Thyroid gland (tissue), 4 donors: ENCODE data around the gene FRMD4A.

Experiments
- POLR2A ChIP-seq, 2 donors: fragments of 450-650 bp; IDR thresholded peaks; one replicate each; pipeline ENCODE4 v1.6.1; 2017; ENCODE audit warnings: antibody characterized with exemption in 2 of 2, mild to moderate bottlenecking in 2 of 2, moderate library complexity in 1 of 2
- TF ChIP-seq, protein P1 (sequence below), 6 experiments: fragments of 200-600 bp in 3 of 6; fragments of 450-650 bp in 3 of 6; sonication (generic) in 3 of 6; IDR thresholded peaks; one replicate each; pipeline ENCODE4 v1.5.1; 2016 to 2019; ENCODE audit warnings: antibody characterized with exemption in 6 of 6, mild to moderate bottlenecking in 2 of 6, inconsistent platforms in 1 of 6, moderate library complexity in 1 of 6

DNA sequence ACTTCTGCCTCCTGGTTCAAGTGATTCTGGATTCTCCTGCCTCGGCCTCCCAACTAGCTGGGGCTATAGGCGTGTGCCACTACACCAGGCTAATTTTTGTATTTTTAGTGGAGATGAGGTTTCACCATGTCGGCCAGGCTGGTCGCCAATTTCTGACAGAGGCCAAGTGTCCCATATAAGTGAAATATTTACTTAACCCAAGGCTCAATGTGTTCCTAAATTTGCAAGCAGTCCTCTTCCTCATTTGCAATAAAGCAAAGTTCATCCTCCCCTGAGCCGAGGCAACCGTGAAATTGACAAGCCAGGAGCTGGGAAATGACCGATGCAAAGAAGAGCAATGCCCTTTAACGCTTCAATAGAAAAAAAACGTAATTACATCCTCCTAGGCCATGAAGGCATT lies 347.7 kb downstream of the FRMD4A start:
- TF ChIP-seq, protein P1, sequence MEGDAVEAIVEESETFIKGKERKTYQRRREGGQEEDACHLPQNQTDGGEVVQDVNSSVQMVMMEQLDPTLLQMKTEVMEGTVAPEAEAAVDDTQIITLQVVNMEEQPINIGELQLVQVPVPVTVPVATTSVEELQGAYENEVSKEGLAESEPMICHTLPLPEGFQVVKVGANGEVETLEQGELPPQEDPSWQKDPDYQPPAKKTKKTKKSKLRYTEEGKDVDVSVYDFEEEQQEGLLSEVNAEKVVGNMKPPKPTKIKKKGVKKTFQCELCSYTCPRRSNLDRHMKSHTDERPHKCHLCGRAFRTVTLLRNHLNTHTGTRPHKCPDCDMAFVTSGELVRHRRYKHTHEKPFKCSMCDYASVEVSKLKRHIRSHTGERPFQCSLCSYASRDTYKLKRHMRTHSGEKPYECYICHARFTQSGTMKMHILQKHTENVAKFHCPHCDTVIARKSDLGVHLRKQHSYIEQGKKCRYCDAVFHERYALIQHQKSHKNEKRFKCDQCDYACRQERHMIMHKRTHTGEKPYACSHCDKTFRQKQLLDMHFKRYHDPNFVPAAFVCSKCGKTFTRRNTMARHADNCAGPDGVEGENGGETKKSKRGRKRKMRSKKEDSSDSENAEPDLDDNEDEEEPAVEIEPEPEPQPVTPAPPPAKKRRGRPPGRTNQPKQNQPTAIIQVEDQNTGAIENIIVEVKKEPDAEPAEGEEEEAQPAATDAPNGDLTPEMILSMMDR (IDR thresholded peaks at IDR 0.05), result no peak
- TF ChIP-seq POLR2A (IDR thresholded peaks at IDR 0.05), result no peak
